GM12865 (cell line): Measurements from ENCODE around the gene LRRC4C.

Experiments
- DNase-seq: peaks from one replicate; pipeline ENCODE4 v3.0.0; 2010; ENCODE audit warnings: low read depth
- H3K4me3 ChIP-seq: 2 replicates; pipeline ENCODE4 v1.5.1; 2011; ENCODE audit warnings: mild to moderate bottlenecking, low read depth, low read length, control low read depth
- CTCF ChIP-seq: IDR thresholded peaks from 2 replicates; pipeline ENCODE4 v1.5.1; 2011; ENCODE audit warnings: low read length, control low read depth, low read depth, inconsistent platforms; ENCODE audit not compliant: insufficient read depth; ENCODE audit errors: missing control alignments

Gene LRRC4C

GRCh38 chr11:41483956-41484355, 24.5 kb upstream of the LRRC4C start:
- DNase-seq: no peak
- no peak for TF ChIP-seq CTCF
- no peak overlapping the region for H3K4me3 ChIP-seq

- no peak for TF ChIP-seq CTCF
- no peak overlapping the region for H3K4me3 ChIP-seq
- DNase-seq: no peak
These were observed 19.7 kb upstream of the LRRC4C start for GRCh38 chr11:41479179-41479578.

- DNase-seq: peak; percentile 27
- peak; percentile 51 for TF ChIP-seq CTCF
- H3K4me3 ChIP-seq: no peak overlapping the region
These were observed 1.7 kb upstream of the LRRC4C start for GRCh38 chr11:41461057-41461681.

- no peak for DNase-seq
- no peak overlapping the region for H3K4me3 ChIP-seq
- no peak for TF ChIP-seq CTCF
These were observed 811 bp downstream of the LRRC4C start for GRCh38 chr11:41458641-41459040.

GRCh38 chr11:41458154-41458553, 1.3 kb downstream of the LRRC4C start:
- no peak overlapping the region for H3K4me3 ChIP-seq
- DNase-seq: no peak
- no peak for TF ChIP-seq CTCF

GRCh38 chr11:41457216-41458014, 2.0 kb downstream of the LRRC4C start:
- H3K4me3 ChIP-seq: no peak overlapping the region
- no peak for TF ChIP-seq CTCF
- DNase-seq: no peak
